HEK293 (cell line): Measurements from ENCODE around the gene E2F4.

ENCODE experiments used
- MEIS1 ChIP-seq: sonication (generic); formaldehyde crosslinking; IDR thresholded peaks from 2 replicates; pipeline ENCODE4 v1.8.1; 2022; ENCODE audit warnings: missing genetic modification reagents, mild to moderate bottlenecking, borderline replicate concordance
- MYNN ChIP-seq: fragments of 450-650 bp; formaldehyde crosslinking; IDR thresholded peaks from 2 replicates; pipeline ENCODE4 v1.5.1; 2016; ENCODE audit warnings: missing biosample characterization, missing genetic modification characterization, borderline replicate concordance
- SCRT2 ChIP-seq: fragments of 450-650 bp; formaldehyde crosslinking; IDR thresholded peaks from 2 replicates; pipeline ENCODE4 v1.5.1; 2016; ENCODE audit warnings: missing biosample characterization, missing genetic modification characterization
- ZNF211 ChIP-seq: fragments of 450-650 bp; formaldehyde crosslinking; IDR thresholded peaks from 2 replicates; pipeline ENCODE4 v1.5.1; 2016; ENCODE audit warnings: low read depth, missing biosample characterization, missing genetic modification characterization
- ZNF266 ChIP-seq: fragments of 450-650 bp; formaldehyde crosslinking; IDR thresholded peaks from 2 replicates; pipeline ENCODE4 v1.5.1; 2016; ENCODE audit warnings: missing biosample characterization, missing genetic modification characterization, low read depth
- ZNF341 ChIP-seq: fragments of 450-650 bp; formaldehyde crosslinking; IDR thresholded peaks from 2 replicates; pipeline ENCODE4; 2016; ENCODE audit warnings: low read depth, missing biosample characterization, missing genetic modification characterization
- ZNF623 ChIP-seq: fragments of 450-650 bp; formaldehyde crosslinking; IDR thresholded peaks from 2 replicates; pipeline ENCODE4 v1.5.1; 2016; ENCODE audit warnings: missing biosample characterization, missing genetic modification characterization
- ZNF776 ChIP-seq: fragments of 450-650 bp; formaldehyde crosslinking; IDR thresholded peaks from 2 replicates; pipeline ENCODE4 v1.5.0; 2017; ENCODE audit warnings: missing biosample characterization, missing genetic modification characterization, borderline replicate concordance
- ZSCAN4 ChIP-seq: fragments of 450-650 bp; formaldehyde crosslinking; IDR thresholded peaks from 2 replicates; pipeline ENCODE4 v1.5.1; 2017; ENCODE audit warnings: missing biosample characterization, missing genetic modification characterization
- TF ChIP-seq, protein P1 (sequence below): fragments of 450-650 bp; formaldehyde crosslinking; IDR thresholded peaks from 2 replicates; pipeline ENCODE4 v1.5.1; 2016; ENCODE audit warnings: missing biosample characterization, missing genetic modification characterization
- TF ChIP-seq, protein P2 (sequence below): IDR thresholded peaks from 2 replicates; pipeline ENCODE4 v1.6.1; 2011; ENCODE audit warnings: mild to moderate bottlenecking, low read depth, low read length, borderline replicate concordance

- TF ChIP-seq, protein P1, sequence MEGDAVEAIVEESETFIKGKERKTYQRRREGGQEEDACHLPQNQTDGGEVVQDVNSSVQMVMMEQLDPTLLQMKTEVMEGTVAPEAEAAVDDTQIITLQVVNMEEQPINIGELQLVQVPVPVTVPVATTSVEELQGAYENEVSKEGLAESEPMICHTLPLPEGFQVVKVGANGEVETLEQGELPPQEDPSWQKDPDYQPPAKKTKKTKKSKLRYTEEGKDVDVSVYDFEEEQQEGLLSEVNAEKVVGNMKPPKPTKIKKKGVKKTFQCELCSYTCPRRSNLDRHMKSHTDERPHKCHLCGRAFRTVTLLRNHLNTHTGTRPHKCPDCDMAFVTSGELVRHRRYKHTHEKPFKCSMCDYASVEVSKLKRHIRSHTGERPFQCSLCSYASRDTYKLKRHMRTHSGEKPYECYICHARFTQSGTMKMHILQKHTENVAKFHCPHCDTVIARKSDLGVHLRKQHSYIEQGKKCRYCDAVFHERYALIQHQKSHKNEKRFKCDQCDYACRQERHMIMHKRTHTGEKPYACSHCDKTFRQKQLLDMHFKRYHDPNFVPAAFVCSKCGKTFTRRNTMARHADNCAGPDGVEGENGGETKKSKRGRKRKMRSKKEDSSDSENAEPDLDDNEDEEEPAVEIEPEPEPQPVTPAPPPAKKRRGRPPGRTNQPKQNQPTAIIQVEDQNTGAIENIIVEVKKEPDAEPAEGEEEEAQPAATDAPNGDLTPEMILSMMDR (tag by site-specific recombination), result no peak
- TF ChIP-seq, protein P2, sequence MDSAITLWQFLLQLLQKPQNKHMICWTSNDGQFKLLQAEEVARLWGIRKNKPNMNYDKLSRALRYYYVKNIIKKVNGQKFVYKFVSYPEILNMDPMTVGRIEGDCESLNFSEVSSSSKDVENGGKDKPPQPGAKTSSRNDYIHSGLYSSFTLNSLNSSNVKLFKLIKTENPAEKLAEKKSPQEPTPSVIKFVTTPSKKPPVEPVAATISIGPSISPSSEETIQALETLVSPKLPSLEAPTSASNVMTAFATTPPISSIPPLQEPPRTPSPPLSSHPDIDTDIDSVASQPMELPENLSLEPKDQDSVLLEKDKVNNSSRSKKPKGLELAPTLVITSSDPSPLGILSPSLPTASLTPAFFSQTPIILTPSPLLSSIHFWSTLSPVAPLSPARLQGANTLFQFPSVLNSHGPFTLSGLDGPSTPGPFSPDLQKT, result no peak
- TF ChIP-seq ZNF623, result no peak
- TF ChIP-seq MYNN (tag by site-specific recombination), result no peak
- TF ChIP-seq ZNF341 (tag by site-specific recombination), result no peak
- no peak for TF ChIP-seq ZSCAN4
- TF ChIP-seq ZNF211 (tag by site-specific recombination), result no peak
- TF ChIP-seq ZNF266 (tag by site-specific recombination), result no peak
- TF ChIP-seq SCRT2 (tag by site-specific recombination), result no peak
- no peak for TF ChIP-seq MEIS1
- no peak for TF ChIP-seq ZNF776
These were observed 27.3 kb upstream of the E2F4 start, which contains the start of gene HSF4 for GRCh38 chr16:67164599-67165061.
